GM20431 (cell line): ENCODE results near the gene HOATZ.

ENCODE experiments used
- in situ Hi-C: fragments of 300-500 bp; cut with MseI, MboI; formaldehyde crosslinking; loops from one replicate; pipeline ENCODE4 v1.15.0; 2020; ENCODE audit warnings: low sequenced_read_pairs; ENCODE audit not compliant: unreplicated experiment

Gene HOATZ

DNA sequence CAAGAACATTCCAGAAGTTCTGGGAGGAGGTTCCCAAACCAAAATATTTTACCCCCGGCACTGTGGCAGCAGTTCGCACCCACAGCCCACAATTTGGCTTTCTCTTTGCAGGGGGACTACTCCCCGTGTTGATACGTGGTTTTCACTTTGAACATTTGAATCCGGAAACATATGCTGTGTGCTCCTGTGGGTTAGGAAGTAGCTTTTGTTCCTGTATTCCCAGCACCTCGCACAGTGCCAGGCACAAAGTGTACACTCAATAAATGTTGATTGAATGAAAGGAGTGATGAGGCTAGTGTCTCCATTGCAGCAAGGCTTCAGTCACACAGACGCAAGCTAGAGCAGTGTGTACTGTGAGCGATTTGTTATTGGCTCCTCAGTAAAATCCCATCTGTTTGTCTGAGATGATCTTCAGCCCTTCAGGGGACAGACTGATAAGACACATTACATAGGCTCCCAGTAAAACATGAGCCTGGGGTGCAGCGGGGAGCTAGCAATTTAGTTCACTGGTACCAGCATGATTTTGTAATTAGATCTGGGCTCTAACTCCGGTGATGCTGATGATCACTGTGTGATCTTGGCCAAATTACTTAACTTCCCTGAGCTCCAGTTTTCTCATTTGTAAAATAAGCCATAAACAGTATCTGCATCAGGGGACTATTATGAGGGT is 28.2 kb downstream of the HOATZ start:
- in situ Hi-C loops = no loop called here

DNA sequence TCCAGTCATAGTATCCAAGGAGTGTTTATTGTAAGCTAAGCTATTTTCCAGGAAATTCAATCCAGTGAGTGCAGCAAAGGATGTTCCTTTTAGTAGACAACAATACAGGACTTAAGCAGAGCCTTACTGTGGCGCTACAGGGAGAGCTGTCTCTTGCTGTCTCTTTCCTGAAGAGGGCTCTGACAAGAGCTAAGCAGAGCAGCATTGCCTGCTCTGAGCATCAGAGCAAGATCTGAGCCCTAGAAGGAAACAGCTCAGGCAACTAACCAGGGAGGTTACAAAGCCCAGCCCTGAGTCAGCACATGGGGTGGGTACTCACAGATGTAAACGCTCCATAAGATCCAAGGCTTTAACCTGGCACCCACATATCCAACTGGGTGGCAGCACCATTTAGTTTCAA is 33.9 kb downstream of the HOATZ start:
- in situ Hi-C loops = no loop called here

DNA sequence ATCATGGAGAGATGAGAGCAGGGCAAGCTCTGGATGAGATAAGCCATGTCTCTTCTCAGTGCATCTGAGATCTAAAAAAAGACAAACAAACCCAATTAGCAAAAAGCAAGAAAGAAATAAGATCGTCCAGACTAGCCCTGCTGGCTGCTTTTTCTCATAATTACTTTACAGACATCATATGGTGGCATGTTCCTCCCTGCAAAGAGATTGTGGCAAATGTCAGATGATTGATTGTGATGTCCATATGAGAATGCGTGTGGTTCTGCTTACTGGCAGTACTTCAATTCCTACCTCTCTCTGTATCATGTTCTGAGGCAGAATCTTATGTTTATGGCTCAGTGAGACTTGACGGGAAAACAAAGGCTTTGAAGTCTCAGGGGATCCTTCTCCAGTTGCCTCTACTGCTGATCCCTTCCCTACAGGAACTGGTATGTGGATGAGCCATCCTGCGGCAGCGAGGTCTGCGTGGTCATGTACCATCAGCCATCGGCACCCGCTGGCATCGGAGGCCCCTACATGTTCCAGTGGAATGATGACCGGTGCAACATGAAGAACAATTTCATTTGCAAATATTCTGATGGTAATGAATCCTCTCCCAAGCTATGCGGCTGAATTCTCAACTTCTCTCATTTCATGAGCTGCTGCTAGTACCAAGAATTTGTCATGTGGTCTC is 34.8 kb downstream of the HOATZ start:
- in situ Hi-C loops = no loop called here

DNA sequence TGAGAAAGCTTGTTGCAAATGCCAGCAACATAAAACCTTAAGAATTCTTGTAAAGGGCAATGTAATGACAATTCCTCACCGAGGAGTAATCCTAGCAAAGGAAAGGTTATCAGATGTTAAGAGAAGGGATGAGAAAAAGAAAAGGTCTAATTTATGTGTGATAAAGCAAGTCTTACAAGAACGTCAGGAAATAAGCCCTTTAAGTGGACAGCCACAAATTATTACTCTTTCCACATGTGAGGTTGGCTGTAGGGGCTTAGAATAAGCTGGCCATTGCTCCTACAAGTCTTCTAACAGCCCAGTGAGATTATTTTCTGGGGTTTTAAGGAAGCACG is 35.3 kb downstream of the HOATZ start:
- in situ Hi-C loops = no loop called here

DNA sequence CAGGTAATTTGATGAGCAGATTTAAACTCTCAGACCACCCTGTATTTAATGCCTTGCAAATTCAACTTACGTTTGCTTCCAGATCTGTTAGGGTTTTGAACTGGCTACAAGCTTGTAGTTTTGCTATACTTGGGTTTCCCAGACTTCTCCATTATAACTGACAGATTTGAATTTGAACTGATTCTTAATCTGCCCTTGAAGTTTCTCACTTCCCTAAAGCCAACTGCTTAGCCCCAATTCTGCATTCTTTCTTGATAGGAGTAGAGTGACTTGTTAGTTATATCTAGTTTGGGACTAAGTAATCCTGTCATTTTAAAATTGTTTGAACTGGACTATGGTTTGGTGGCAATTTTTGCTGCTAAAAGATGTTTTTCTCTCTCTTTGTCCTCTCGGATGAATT is 35.7 kb downstream of the HOATZ start:
- in situ Hi-C loops = no loop called here

DNA sequence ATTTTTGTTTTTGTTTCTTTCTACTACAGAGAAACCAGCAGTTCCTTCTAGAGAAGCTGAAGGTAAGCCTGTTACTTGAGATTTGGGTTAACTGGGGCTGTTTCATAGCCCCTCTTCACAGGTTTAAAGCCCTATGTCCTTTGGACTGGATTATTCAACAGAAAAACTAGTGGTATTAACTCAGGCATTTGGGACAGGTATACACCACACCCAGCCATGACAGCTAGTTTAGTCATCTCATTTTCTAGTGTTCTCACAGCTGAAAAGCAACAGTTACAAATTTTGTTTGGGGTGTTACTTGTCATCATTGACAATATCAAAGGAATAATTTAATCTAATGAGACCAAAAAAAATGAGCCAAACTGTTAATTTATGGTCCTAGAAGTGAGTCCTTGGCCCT is 40.0 kb downstream of the HOATZ start:
- in situ Hi-C loops = no loop called here

DNA sequence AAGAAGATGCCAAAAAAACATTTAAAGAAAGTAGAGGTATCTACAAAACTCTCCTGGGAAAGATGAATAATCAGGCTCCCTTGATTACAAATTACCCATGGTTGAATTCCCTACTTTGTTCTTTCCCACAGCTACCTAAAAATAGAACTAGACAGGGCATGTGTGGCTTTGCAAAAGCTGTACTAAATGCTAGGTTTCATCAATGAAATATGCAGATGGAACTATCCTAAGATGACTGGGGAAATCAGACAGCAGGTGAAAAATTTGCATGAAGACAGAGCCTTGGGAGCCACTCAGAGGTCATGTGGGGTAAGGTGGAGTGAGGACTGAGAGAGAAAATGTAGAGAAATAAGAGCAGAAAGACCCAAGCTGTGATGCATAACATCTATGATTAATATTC is 40.7 kb downstream of the HOATZ start:
- in situ Hi-C loops = no loop called here

DNA sequence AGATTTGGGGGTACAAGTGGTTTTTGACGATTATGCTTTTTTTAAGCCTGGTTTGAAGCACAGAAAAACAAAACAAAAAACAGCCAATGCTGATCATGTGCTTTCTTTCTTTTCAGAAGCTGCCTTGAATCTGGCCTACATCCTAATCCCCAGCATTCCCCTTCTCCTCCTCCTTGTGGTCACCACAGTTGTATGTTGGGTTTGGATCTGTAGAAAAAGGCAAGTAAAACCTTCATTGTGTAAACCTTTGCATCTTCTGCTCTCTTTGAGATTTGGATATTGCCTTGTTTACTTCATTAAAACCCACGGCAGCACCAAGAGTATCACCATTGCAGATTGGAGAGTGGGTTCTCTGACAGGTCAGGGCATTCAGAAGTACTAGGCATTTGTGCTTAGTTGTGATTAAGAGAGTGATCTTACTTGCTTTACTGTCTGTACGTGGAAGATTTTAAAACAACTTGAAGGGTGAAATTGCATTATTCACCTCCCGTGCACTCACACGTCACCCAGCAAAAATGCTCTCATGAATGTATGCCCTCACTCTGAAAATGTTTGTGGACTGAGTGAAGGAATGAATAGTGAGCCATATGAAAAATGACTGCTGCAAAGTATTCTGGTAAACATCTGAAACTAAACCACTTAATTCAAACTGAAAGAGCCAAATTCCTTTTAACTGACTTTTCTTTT is 43.0 kb downstream of the HOATZ start:
- in situ Hi-C loops = no loop called here

DNA sequence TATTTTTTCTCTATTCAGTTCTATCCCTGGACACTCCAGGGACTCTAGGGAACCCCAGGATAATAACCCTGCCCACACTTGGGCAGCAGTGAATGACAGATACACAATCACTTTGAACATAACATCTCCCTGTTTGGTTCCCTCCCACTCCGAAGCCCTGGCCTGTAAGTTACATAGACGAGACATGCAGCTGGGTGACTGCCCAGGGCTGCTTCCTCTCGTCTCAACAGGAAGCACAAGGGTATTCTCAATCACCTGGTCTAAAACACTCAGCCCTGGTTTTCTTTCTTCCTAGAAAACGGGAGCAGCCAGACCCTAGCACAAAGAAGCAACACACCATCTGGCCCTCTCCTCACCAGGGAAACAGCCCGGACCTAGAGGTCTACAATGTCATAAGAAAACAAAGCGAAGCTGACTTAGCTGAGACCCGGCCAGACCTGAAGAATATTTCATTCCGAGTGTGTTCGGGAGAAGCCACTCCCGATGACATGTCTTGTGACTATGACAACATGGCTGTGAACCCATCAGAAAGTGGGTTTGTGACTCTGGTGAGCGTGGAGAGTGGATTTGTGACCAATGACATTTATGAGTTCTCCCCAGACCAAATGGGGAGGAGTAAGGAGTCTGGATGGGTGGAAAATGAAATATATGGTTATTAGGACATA is 45.4 kb downstream of the HOATZ start:
- in situ Hi-C loops = no loop called here

DNA sequence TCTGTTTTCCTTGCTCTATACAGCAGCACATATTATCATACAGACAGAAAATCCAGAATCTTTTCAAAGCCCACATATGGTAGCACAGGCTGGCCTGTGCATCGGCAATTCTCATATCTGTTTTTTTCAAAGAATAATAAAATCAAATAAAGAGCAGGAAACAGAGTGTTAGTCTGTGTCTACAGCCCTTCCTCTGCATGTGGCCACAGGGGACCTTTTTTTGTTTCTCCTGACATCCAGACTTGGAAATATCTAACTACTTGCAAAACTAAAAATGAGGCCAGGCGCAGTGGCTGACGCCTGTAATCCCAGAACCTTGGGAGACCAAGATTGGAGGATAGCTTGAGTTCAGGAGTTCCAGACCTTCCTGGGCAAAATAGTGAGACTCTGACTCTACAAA is 46.2 kb downstream of the HOATZ start:
- in situ Hi-C loops = no loop called here

DNA sequence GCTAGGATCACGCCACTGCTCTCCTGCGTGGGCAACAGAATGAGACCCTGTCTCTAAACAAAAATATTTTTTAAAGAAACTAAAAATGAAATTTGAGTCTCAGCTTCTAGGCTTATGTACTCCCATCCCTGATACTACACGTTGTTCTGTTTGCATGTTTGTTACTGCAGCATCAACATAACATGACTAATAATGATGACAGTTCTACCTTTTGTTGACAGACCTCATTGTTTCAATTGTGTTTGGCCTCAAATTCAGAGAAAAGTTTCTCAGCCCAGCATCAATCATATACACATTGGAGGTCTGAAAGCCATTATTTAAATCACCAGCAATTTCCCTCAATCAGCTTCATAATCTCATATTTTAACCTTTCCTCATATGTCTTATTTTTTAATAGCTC is 46.7 kb downstream of the HOATZ start:
- in situ Hi-C loops = no loop called here

DNA sequence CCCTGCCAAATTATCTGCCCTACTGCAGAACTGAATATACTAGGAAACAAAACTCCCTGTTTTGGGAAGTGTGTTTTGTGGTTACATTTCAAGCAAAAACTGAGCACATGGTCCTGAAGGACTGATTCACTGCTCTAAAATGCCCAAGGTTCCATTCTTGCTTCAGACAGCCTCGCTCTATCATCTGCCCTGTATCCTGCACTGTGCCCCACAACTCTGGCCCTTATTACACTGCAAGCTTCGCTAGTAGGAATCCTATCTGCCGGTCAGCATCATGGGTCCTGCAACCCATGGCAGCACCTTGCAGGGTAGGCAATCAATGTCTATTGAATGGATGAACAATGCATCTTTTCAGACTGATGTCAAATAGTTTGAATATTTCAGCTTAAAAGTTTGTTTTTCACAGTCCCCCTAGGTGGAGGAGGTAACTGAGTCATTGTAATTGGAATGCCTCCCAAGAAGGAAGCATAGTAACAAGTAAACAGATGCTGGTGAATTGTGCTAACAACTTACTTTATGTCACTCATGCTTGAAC is 47.3 kb downstream of the HOATZ start:
- in situ Hi-C loops = no loop called here

DNA sequence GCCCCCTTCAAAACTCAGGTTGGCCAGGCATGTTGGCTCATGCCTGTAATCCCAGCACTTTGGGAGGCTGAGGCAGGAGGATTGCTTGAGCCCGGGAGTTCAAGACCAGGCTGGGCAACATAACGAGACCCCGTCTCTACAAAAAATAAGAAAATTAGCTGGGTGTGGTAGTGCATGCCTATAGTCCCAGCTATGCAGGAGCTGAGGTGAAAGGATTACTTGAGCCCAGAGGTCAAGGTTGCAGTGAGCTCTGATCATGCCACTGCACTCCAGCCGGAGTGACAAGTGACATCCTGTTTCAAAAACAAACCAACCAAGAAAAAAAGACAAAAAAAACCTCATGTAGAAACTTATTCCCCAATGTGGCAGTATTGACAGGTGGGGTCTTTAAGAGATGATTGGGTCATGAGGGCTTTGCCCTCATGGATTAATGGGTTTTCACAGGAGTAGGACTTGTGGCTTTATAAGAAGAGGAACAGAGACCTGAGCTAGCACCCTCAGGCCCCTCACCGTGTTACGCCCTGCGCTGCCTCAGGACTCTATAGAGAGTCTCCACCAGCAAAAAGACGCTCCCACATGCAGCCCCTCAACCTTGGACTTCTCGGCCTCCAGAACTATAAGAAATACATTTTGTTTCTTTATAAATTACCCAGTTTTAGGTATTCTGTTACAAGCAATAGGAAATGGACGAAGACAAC is 48.3 kb downstream of the HOATZ start:
- in situ Hi-C loops = no loop called here

DNA sequence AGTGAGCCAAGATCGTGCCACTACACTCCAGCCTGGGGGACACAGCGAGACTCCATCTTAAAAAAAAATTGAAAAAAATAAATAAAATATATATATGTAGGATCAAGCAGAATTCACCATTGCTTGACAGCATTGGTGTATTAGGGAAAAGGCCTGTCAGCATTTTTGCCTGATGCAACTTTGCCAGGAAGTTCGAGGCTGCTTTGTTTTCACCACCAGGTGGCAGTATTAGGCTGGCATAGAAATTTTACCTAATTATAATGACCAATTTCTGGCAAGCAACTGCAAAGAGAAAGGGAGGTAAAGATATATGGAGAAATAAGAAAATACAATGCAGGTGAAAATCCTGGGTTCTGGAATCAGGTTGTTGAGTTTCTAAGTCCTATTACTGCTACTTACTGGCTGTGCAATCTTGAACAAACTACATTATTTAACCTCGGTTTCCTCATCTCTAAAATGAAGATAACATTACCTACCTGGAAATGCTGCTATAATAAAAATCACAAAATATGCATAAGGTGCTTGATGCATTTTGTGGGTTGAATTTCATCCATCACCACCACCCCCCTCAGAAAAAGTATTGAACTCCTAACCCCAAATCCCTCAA is 50.6 kb downstream of the HOATZ start:
- in situ Hi-C loops = no loop called here

DNA sequence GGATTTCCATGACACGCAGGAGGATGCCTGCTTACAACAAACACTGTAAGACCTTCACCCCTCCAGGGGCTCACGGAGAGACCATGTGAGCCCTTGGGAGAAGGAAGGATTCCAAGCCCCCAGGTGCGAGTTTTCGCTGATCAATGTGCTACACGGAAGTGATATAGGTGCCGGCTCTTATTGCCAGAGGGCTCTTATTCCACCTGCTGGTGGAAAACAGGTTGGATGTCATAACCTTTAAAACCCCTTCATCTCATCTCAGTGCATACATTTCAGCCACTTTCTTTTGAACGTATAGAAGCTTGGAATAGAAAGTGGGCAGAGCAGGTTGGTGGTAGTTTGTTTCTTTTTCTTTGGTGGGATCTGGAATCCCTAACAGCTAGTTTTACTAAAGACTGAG is 51.7 kb downstream of the HOATZ start:
- in situ Hi-C loops = no loop called here

DNA sequence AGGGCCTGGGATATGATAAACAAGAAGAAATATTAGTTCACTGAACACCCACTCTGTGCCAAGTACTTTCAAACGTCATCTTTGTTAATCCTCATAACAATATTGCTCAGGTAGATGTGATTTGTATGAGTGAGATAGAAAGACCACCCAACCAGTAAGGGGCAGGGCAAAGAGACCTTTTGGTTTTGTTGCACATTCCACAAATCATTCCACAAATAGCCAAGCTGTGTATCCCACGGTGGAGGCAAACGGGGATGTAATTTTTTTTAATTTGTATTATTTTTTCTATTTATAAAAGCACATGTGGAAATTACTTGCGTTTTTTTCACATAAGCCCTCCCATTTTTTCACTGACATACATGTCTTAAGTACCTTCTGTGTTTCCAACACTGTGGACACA is 54.9 kb downstream of the HOATZ start:
- in situ Hi-C loops = no loop called here

DNA sequence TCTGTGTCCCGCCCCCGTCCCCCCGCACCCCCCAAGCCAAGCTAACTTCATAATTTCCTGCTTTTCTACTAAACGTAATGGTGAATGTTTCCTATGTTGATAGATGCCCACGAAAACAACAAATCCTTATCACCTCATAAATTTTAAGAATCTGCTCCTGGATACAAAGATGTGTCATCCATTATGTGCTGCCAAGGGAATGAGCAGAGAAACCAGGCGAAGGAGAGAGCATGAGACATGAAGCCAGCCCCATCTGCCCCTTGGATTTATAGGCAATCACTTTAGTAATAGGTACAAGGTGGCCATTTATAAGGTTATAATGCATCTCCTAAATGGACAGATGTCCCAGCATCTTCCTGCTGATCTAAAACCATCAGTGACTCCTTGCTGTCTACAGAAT is 56.2 kb downstream of the HOATZ start:
- in situ Hi-C loops = no loop called here

DNA sequence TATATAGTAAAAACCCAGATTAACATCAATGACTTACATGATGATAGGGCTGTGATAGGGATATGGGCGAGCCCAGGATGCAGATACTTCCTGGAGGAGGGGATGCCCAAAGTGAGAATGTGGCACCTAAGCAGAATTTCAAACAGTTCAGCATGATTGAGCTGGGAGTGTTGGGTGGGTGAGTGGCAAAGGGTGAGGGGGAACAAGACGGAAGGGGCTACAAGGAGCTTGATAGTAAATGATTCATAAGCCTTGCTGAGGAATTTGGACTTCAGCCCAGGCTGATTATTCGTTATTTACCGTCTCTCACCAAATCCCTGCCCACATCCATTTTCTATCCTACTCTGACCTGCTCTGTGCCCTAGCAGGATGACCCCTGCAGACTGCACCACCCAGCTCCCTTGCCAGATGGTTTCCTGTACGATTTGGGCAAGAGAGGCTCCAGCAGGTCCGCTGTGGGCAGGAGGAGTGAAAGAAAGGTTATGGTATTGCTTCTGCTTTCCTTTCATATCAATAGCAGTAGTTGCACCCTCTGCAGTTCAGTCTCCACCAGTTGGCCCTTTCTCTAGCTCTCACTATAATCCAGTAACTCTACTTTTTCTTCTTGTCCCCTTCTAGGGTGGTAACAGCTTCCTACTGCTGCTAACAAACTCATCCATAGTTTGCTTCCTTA is 57.4 kb downstream of the HOATZ start:
- in situ Hi-C loops = no loop called here

DNA sequence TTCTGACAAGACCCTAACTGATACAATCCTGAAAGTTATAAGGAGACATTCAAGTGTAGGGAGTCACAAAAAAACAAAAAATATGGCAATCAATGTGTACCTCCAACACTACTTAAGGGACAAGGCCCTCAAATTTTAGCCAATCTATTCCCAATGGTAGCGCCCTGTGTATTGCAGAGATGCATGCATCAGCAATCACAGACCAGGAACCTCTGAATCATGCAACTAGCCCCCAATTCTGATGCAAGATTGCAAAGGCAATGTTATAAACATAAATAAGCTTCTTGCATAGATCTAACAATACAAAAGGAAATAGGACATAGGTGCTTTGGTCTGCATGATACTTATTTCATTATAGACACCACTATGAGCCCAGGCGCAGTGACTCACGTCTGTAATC is 58.0 kb downstream of the HOATZ start:
- in situ Hi-C loops = no loop called here
